OCI-LY7 (cell line): ENCODE results near the gene LSG1.

Experiments used
- CTCF ChIP-seq: fragments of 200-600 bp; sonication (generic); conservative IDR thresholded peaks from 2 replicates; pipeline ENCODE4 v1.5.1; 2014; ENCODE audit warnings: mild to moderate bottlenecking, antibody characterized with exemption, low read length, moderate library complexity, mixed read lengths
- EZH2phosphoT487 ChIP-seq: fragments of 200-600 bp; sonication (generic); IDR thresholded peaks from 2 replicates; pipeline ENCODE4 v1.6.1; 2018; ENCODE audit warnings: low read depth, borderline replicate concordance, mild to moderate bottlenecking, mixed run types, antibody characterized with exemption, low read length, moderate library complexity, mixed read lengths

- TF ChIP-seq EZH2phosphoT487 (no peak), CTCF (no peak)
Observed at GRCh38 chr3:194705227-194705626, 33.2 kb upstream of the LSG1 start.
